GM12878 (cell line): ENCODE data around the gene FANCE. TPM values are rescaled to one million over a fixed set of nuclear protein-coding genes. Genes with fewer than 3 reads are reported as not detected.

ENCODE experiments used
- BCL11A ChIP-seq: IDR thresholded peaks from 2 replicates; pipeline ENCODE4 v1.6.1; 2011; ENCODE audit warnings: low read depth, low read length
- PAX5 ChIP-seq: IDR thresholded peaks from 2 replicates; pipeline ENCODE4 v1.6.1; 2011; ENCODE audit warnings: low read depth, low read length, borderline replicate concordance
- RB1 ChIP-seq: fragments of 450-650 bp; formaldehyde crosslinking; IDR thresholded peaks from 2 replicates; pipeline ENCODE4 v1.6.1; 2017; ENCODE audit warnings: mild to moderate bottlenecking, borderline replicate concordance
- RBBP5 ChIP-seq: fragments of 200-600 bp; sonication (generic); conservative IDR thresholded peaks from 2 replicates; pipeline ENCODE4 v1.6.1; 2016
- ZNF274 ChIP-seq: IDR thresholded peaks from one replicate; pipeline ENCODE4 v1.8.0; 2011; ENCODE audit not compliant: insufficient read length, insufficient read depth
- polyA plus RNA-seq, 11 experiments: library from polyadenylated mRNA; depleted of rRNA in 4 of 11; unstranded in 6 of 11; stranded (reverse) in 5 of 11; fragments of >200 nt; fragmentation: Nextera tagmentation in 4 of 11; fragmentation: Illumina TruSeq in 1 of 11; extraction: Ambion mirVana in 4 of 11; extraction: Trizol in 1 of 11; gene quantifications; 1 replicate in 1 of 11; 2 replicates in 10 of 11; pipeline versions ENCODE4 v1.2.1 to v1.2.3, GENCODE V29; 2011 to 2016; ENCODE audit warnings: inconsistent platforms in 2 of 11, missing spikeins in 2 of 11, low read depth in 1 of 11
- total RNA-seq, 4 experiments: library from RNA; depleted of rRNA in 3 of 4; stranded (reverse); fragments of >200 nt in 3 of 4; fragmentation: Illumina TruSeq in 1 of 4; extraction: Trizol in 1 of 4; gene quantifications; 2 replicates each; pipeline versions ENCODE4 v1.2.1 to v1.2.3, GENCODE V29; 2013 to 2021
- TF ChIP-seq, protein P1 (sequence below): fragments of 150-350 bp; IDR thresholded peaks from 2 replicates; pipeline ENCODE4 v1.6.1; 2016; ENCODE audit warnings: low read depth, low read length
- TF ChIP-seq, protein P2 (sequence below): fragments of 450-650 bp; formaldehyde crosslinking; IDR thresholded peaks from 2 replicates; pipeline ENCODE4 v1.4.0; 2022; ENCODE audit warnings: mild to moderate bottlenecking, moderate library complexity
- TF ChIP-seq, protein P3 (sequence below): fragments of 450-650 bp; formaldehyde crosslinking; IDR thresholded peaks from 2 replicates; pipeline ENCODE4 v1.4.0; 2020; ENCODE audit warnings: mild to moderate bottlenecking, moderate library complexity

Gene FANCE
- total and polyA plus RNA-seq, 10 of the 15 experiments (the other 5 are each of a cell fraction or from before 2014, with no cell fraction given): 3.0 to 13.3 (median 8.1) TPM

DNA sequence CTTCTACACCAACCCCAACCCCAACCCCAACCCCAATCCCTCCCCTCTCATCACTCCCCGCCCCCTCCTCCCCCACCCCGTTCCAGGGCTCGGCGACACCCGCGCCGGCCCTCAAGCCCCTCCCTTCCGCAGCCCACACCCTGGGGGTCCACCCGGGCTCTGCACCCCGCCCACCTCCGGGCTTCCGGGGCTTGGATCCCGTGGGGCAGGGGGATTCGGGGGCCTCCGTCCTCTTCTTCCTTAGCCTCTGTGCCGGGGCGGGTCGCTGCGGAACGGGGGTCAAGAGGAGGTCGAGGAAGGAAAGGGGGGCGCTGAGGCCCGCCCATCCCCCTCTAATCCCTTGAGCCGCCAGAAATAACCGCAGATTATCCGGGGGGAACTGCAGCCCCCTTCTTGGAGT lies 59.9 kb downstream of the FANCE start (continued):
- TF ChIP-seq, protein P1, sequence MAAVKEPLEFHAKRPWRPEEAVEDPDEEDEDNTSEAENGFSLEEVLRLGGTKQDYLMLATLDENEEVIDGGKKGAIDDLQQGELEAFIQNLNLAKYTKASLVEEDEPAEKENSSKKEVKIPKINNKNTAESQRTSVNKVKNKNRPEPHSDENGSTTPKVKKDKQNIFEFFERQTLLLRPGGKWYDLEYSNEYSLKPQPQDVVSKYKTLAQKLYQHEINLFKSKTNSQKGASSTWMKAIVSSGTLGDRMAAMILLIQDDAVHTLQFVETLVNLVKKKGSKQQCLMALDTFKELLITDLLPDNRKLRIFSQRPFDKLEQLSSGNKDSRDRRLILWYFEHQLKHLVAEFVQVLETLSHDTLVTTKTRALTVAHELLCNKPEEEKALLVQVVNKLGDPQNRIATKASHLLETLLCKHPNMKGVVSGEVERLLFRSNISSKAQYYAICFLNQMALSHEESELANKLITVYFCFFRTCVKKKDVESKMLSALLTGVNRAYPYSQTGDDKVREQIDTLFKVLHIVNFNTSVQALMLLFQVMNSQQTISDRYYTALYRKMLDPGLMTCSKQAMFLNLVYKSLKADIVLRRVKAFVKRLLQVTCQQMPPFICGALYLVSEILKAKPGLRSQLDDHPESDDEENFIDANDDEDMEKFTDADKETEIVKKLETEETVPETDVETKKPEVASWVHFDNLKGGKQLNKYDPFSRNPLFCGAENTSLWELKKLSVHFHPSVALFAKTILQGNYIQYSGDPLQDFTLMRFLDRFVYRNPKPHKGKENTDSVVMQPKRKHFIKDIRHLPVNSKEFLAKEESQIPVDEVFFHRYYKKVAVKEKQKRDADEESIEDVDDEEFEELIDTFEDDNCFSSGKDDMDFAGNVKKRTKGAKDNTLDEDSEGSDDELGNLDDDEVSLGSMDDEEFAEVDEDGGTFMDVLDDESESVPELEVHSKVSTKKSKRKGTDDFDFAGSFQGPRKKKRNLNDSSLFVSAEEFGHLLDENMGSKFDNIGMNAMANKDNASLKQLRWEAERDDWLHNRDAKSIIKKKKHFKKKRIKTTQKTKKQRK: no peak
- no peak for TF ChIP-seq RBBP5
- TF ChIP-seq PAX5: no peak
- TF ChIP-seq RB1: no peak
- no peak for TF ChIP-seq BCL11A
- TF ChIP-seq, protein P2, sequence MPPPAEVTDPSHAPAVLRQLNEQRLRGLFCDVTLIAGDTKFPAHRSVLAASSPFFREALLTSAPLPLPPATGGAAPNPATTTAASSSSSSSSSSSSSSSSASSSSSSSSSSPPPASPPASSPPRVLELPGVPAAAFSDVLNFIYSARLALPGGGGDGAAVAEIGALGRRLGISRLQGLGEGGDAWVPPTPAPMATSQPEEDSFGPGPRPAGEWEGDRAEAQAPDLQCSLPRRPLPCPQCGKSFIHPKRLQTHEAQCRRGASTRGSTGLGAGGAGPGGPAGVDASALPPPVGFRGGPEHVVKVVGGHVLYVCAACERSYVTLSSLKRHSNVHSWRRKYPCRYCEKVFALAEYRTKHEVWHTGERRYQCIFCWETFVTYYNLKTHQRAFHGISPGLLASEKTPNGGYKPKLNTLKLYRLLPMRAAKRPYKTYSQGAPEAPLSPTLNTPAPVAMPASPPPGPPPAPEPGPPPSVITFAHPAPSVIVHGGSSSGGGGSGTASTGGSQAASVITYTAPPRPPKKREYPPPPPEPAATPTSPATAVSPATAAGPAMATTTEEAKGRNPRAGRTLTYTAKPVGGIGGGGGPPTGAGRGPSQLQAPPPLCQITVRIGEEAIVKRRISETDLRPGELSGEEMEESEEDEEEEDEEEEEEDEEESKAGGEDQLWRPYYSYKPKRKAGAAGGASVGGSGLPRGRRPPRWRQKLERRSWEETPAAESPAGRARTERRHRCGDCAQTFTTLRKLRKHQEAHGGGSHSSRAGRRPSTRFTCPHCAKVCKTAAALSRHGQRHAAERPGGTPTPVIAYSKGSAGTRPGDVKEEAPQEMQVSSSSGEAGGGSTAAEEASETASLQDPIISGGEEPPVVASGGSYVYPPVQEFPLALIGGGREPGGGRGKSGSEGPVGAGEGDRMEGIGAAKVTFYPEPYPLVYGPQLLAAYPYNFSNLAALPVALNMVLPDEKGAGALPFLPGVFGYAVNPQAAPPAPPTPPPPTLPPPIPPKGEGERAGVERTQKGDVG (CRISPR knock-in tag): no peak
- TF ChIP-seq, protein P3, sequence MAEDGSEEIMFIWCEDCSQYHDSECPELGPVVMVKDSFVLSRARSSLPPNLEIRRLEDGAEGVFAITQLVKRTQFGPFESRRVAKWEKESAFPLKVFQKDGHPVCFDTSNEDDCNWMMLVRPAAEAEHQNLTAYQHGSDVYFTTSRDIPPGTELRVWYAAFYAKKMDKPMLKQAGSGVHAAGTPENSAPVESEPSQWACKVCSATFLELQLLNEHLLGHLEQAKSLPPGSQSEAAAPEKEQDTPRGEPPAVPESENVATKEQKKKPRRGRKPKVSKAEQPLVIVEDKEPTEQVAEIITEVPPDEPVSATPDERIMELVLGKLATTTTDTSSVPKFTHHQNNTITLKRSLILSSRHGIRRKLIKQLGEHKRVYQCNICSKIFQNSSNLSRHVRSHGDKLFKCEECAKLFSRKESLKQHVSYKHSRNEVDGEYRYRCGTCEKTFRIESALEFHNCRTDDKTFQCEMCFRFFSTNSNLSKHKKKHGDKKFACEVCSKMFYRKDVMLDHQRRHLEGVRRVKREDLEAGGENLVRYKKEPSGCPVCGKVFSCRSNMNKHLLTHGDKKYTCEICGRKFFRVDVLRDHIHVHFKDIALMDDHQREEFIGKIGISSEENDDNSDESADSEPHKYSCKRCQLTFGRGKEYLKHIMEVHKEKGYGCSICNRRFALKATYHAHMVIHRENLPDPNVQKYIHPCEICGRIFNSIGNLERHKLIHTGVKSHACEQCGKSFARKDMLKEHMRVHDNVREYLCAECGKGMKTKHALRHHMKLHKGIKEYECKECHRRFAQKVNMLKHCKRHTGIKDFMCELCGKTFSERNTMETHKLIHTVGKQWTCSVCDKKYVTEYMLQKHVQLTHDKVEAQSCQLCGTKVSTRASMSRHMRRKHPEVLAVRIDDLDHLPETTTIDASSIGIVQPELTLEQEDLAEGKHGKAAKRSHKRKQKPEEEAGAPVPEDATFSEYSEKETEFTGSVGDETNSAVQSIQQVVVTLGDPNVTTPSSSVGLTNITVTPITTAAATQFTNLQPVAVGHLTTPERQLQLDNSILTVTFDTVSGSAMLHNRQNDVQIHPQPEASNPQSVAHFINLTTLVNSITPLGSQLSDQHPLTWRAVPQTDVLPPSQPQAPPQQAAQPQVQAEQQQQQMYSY: no peak
- no peak for TF ChIP-seq ZNF274
- TF ChIP-seq, all 136 proteins: peak for 0
